Measurements from ENCODE around the gene GTPBP10. TPM values are rescaled to one million over a fixed set of nuclear protein-coding genes. Genes with fewer than 3 reads are reported as not detected.
A peak's percentile ranks its signal among the peaks of the same experiment; 100 is the strongest.
"Not testable (repeated sequence)": the region's sequence is repeated elsewhere in the genome, so short reads cannot be mapped to it uniquely, and the experiment has no call there.

The GTPBP10 gene
- total RNA-seq, 3 donors from 2014 or later: 24.9 to 27.8 (median 26.0) TPM

- no peak for TF ChIP-seq CTCF (IDR thresholded peaks at IDR 0.05)
- Histone ChIP-seq H3K9me3 (no peaks in the 10 kb centered on the region), H3K36me3 (ENCODE audit: low read depth) (no peaks in the 10 kb centered on the region), H3K4me3 (peak overlapping the region; percentile 71), H3K4me1 (ENCODE audit: low read depth) (peaks cover 9% of the 10 kb centered on the region)
- peak; percentile 70 for ATAC-seq
- intact Hi-C loops (cut with DNase I, micrococcal nuclease): no loop called here
- peak in 1 of 3 donors; percentile 60 for DNase-seq
Observed at GRCh38 chr7:90345595-90346335, 751 bp upstream of the GTPBP10 start.

GRCh38 chr7:90347759-90348158 is 1.2 kb downstream of the GTPBP10 start:
- ATAC-seq (no peak), DNase-seq (no peak)
- H3K36me3 ChIP-seq (ENCODE audit: low read depth): no peaks in the 10 kb centered on the region
- no peak overlapping the region for H3K4me3 ChIP-seq
- intact Hi-C loops (cut with DNase I, micrococcal nuclease): no loop called here
- no peak for TF ChIP-seq CTCF (IDR thresholded peaks at IDR 0.05)
- no peaks in the 10 kb centered on the region for H3K9me3 ChIP-seq
- peaks cover 9% of the 10 kb centered on the region for H3K4me1 ChIP-seq (ENCODE audit: low read depth)

GRCh38 chr7:90349305-90349704 is 2.8 kb downstream of the GTPBP10 start:
- DNase-seq (no peak), ATAC-seq (no peak)
- intact Hi-C loops (cut with DNase I, micrococcal nuclease): no loop called here
- Histone ChIP-seq H3K9me3 (no peaks in the 10 kb centered on the region), H3K4me1 (ENCODE audit: low read depth) (peaks cover 9% of the 10 kb centered on the region), H3K36me3 (ENCODE audit: low read depth) (no peaks in the 10 kb centered on the region), H3K4me3 (no peak overlapping the region)
- TF ChIP-seq CTCF (IDR thresholded peaks at IDR 0.05): no peak

- ATAC-seq; H3K4me3 ChIP-seq; DNase-seq; H3K36me3 ChIP-seq (ENCODE audit: low read depth); intact Hi-C loops (cut with DNase I, micrococcal nuclease); H3K9me3 ChIP-seq; H3K4me1 ChIP-seq (ENCODE audit: low read depth): not testable (repeated sequence)
Observed at GRCh38 chr7:90350032-90350431, 3.5 kb downstream of the GTPBP10 start.

- ATAC-seq: no peak
- H3K36me3 ChIP-seq (ENCODE audit: low read depth): no peaks in the 10 kb centered on the region
- peaks cover 9% of the 10 kb centered on the region for H3K4me1 ChIP-seq (ENCODE audit: low read depth)
- intact Hi-C loops (cut with DNase I, micrococcal nuclease): no loop called here
- no peak overlapping the region for H3K4me3 ChIP-seq
- H3K9me3 ChIP-seq: no peaks in the 10 kb centered on the region
- DNase-seq: no peak
- no peak for TF ChIP-seq CTCF (IDR thresholded peaks at IDR 0.05)
Observed at GRCh38 chr7:90351987-90352386, 5.5 kb downstream of the GTPBP10 start.

GRCh38 chr7:90383422-90383821 is 36.9 kb downstream of the GTPBP10 start:
- DNase-seq: no peak
- no peak for ATAC-seq
- no peak overlapping the region for H3K4me3 ChIP-seq
- H3K4me1 ChIP-seq (ENCODE audit: low read depth): no peaks in the 10 kb centered on the region
- TF ChIP-seq CTCF (IDR thresholded peaks at IDR 0.05): no peak
- intact Hi-C loops (cut with DNase I, micrococcal nuclease): no loop called here
- H3K36me3 ChIP-seq (ENCODE audit: low read depth): no peaks in the 10 kb centered on the region
- H3K9me3 ChIP-seq: no peaks in the 10 kb centered on the region
